DOHH2 (cell line): ENCODE measurements around the gene AGPAT1.

ENCODE experiments used
- H3F3A ChIP-seq: fragments of 200-600 bp; sonication (generic), shearing (Covaris generic); 2 replicates; pipeline ENCODE4 v1.6.0; 2016; ENCODE audit warnings: antibody characterized with exemption, mild to moderate bottlenecking; ENCODE audit not compliant: control insufficient read depth, insufficient read depth
- H3K27ac ChIP-seq: fragments of 200-600 bp; sonication (generic); 2 replicates; pipeline ENCODE4 v1.5.1; 2014; ENCODE audit warnings: low read depth, mild to moderate bottlenecking, low read length, moderate library complexity
- H3K27me3 ChIP-seq: fragments of 200-600 bp; sonication (generic); 2 replicates; pipeline ENCODE4 v1.6.1; 2014; ENCODE audit warnings: mild to moderate bottlenecking, low read length, mixed read lengths; ENCODE audit not compliant: control insufficient read depth
- H3K36me3 ChIP-seq: fragments of 200-600 bp; sonication (generic); 2 replicates; pipeline ENCODE4 v1.6.1; 2014; ENCODE audit warnings: mild to moderate bottlenecking, low read length, moderate library complexity, mixed read lengths; ENCODE audit not compliant: control insufficient read depth
- H3K4me1 ChIP-seq: fragments of 200-600 bp; sonication (generic); 2 replicates; pipeline ENCODE4 v1.6.1; 2014; ENCODE audit warnings: mild to moderate bottlenecking, low read length, mixed read lengths; ENCODE audit not compliant: control insufficient read depth
- H3K4me2 ChIP-seq: fragments of 200-600 bp; sonication (generic); 2 replicates; pipeline ENCODE4 v1.6.0; 2014; ENCODE audit warnings: mild to moderate bottlenecking, low read length, moderate library complexity
- H3K4me3 ChIP-seq: fragments of 200-600 bp; sonication (generic); 2 replicates; pipeline ENCODE4 v1.5.1; 2014; ENCODE audit warnings: mild to moderate bottlenecking, low read length, mixed read lengths
- H3K79me2 ChIP-seq: fragments of 200-600 bp; sonication (generic); 2 replicates; pipeline ENCODE4 v1.6.1; 2014; ENCODE audit warnings: mild to moderate bottlenecking, low read length, mixed read lengths; ENCODE audit not compliant: control insufficient read depth
- H3K9me2 ChIP-seq: fragments of 200-600 bp; sonication (generic); replicated peaks from 2 replicates; pipeline ENCODE4 v1.6.1; 2014; ENCODE audit warnings: mild to moderate bottlenecking, low read length, mixed read lengths; ENCODE audit not compliant: control insufficient read depth
- H3K9me3 ChIP-seq: fragments of 200-600 bp; sonication (generic); 2 replicates; pipeline ENCODE4 v1.6.1; 2014; ENCODE audit warnings: antibody characterized with exemption, low read length, mixed read lengths; ENCODE audit not compliant: control insufficient read depth, insufficient read depth
- H4K20me1 ChIP-seq: fragments of 200-600 bp; sonication (generic); 2 replicates; pipeline ENCODE4 v1.6.0; 2014; ENCODE audit warnings: low read depth, mild to moderate bottlenecking, antibody characterized with exemption, low read length, moderate library complexity; ENCODE audit not compliant: control insufficient read depth, insufficient read depth
- EZH2phosphoT487 ChIP-seq: fragments of 200-600 bp; sonication (generic); IDR thresholded peaks from 2 replicates; pipeline ENCODE4 v1.6.1; 2017; ENCODE audit warnings: borderline replicate concordance, mild to moderate bottlenecking, antibody characterized with exemption, low read length, moderate library complexity, mixed read lengths
- TF ChIP-seq, protein P1 (sequence below): fragments of 200-600 bp; sonication (generic); IDR thresholded peaks from one replicate; pipeline ENCODE4 v1.5.1; 2014; ENCODE audit warnings: antibody characterized with exemption, mild to moderate bottlenecking, low read depth, low read length; ENCODE audit not compliant: poor library complexity, severe bottlenecking

Gene AGPAT1

GRCh38 chr6:32139590-32139989, 36.3 kb downstream of the AGPAT1 start:
- Histone ChIP-seq H3K27ac (no peak overlapping the region), H3K4me2 (no peak overlapping the region), H3K9me2 (no peaks in the 10 kb centered on the region), H3K9me3 (no peaks in the 10 kb centered on the region), H3K4me1 (no peaks in the 10 kb centered on the region), H3K79me2 (no peaks in the 10 kb centered on the region), H3F3A (no peaks in the 10 kb centered on the region), H3K27me3 (peaks cover 4% of the 10 kb centered on the region; the same call in 1 of the 2 replicates), H4K20me1 (no peaks in the 10 kb centered on the region), H3K36me3 (no peaks in the 10 kb centered on the region), H3K4me3 (no peak overlapping the region)
- no peak for TF ChIP-seq EZH2phosphoT487
- TF ChIP-seq, protein P1, sequence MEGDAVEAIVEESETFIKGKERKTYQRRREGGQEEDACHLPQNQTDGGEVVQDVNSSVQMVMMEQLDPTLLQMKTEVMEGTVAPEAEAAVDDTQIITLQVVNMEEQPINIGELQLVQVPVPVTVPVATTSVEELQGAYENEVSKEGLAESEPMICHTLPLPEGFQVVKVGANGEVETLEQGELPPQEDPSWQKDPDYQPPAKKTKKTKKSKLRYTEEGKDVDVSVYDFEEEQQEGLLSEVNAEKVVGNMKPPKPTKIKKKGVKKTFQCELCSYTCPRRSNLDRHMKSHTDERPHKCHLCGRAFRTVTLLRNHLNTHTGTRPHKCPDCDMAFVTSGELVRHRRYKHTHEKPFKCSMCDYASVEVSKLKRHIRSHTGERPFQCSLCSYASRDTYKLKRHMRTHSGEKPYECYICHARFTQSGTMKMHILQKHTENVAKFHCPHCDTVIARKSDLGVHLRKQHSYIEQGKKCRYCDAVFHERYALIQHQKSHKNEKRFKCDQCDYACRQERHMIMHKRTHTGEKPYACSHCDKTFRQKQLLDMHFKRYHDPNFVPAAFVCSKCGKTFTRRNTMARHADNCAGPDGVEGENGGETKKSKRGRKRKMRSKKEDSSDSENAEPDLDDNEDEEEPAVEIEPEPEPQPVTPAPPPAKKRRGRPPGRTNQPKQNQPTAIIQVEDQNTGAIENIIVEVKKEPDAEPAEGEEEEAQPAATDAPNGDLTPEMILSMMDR = no peak

DNA sequence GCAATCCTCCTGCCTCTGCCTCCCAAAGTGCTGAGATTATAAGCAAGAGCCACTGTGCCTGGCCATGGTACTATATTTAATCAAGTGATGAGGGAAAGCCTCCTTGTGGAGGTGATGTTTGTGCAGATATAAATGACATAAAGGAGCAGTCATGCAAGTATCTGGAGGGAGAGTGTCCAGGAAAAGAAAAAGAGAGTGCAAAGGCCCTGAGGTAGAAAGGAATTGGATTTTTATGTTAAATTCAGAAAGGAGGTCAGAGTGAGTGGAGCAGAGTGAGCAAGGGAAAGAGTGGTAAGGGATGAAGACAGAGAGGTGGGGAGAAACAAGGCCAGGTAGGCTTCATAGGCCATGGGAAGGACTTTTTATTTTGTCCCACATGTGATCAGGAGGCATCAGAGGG, 38.4 kb downstream of the AGPAT1 start:
- Histone ChIP-seq H3K9me2 (no peaks in the 10 kb centered on the region), H3K27me3 (peaks cover 8% of the 10 kb centered on the region; the same call in 1 of the 2 replicates), H3K4me2 (no peak overlapping the region), H3K4me1 (no peaks in the 10 kb centered on the region), H3K36me3 (no peaks in the 10 kb centered on the region), H3F3A (no peaks in the 10 kb centered on the region), H3K4me3 (no peak overlapping the region), H4K20me1 (no peaks in the 10 kb centered on the region), H3K79me2 (no peaks in the 10 kb centered on the region), H3K9me3 (no peaks in the 10 kb centered on the region), H3K27ac (no peak overlapping the region)
- TF ChIP-seq EZH2phosphoT487 = no peak
- TF ChIP-seq, protein P1 = no peak

- peaks cover 11% of the 10 kb centered on the region for H3K79me2 ChIP-seq
- peaks cover 2% of the 10 kb centered on the region for H3K36me3 ChIP-seq
- H3K4me2 ChIP-seq = no peak overlapping the region
- TF ChIP-seq, protein P1 = no peak
- TF ChIP-seq EZH2phosphoT487 = no peak
- no peaks in the 10 kb centered on the region for H3K9me2 ChIP-seq
- no peaks in the 10 kb centered on the region for H3K9me3 ChIP-seq
- H3K4me1 ChIP-seq = peaks cover 11% of the 10 kb centered on the region
- H4K20me1 ChIP-seq = no peaks in the 10 kb centered on the region
- peaks cover 8% of the 10 kb centered on the region; the same call in 1 of the 2 replicates for H3K27me3 ChIP-seq
- no peak overlapping the region for H3K27ac ChIP-seq
- H3K4me3 ChIP-seq = no peak overlapping the region
- H3F3A ChIP-seq = 0 out of 2 replicates have a peak, but pooled peaks cover 3% of the 10 kb centered on the region
Observed at GRCh38 chr6:32133786-32134185, 42.1 kb downstream of the AGPAT1 start.

- Histone ChIP-seq H3K4me3 (no peak overlapping the region), H4K20me1 (no peaks in the 10 kb centered on the region), H3K27me3 (peaks cover 8% of the 10 kb centered on the region; the same call in 1 of the 2 replicates), H3K79me2 (peaks cover 25% of the 10 kb centered on the region), H3K4me1 (peaks cover 19% of the 10 kb centered on the region), H3K36me3 (peaks cover 12% of the 10 kb centered on the region), H3K9me3 (no peaks in the 10 kb centered on the region), H3F3A (0 out of 2 replicates have a peak, but pooled peaks cover 3% of the 10 kb centered on the region), H3K27ac (no peak overlapping the region), H3K4me2 (no peak overlapping the region), H3K9me2 (no peaks in the 10 kb centered on the region)
- TF ChIP-seq, protein P1 = no peak
- no peak for TF ChIP-seq EZH2phosphoT487
Observed at GRCh38 chr6:32132110-32132509, 43.8 kb downstream of the AGPAT1 start.
